HG03139 (cell line): ENCODE results near the gene TP63.

Experiments
- ATAC-seq: cut with Tn5 transposase; IDR thresholded peaks from one replicate; pipeline ENCODE4 v1.9.1; 2021; ENCODE audit not compliant: unreplicated experiment

Gene TP63

GRCh38 chr3:189680723-189681122 is 49.5 kb downstream of the TP63 start:
- ATAC-seq, result no peak

- ATAC-seq, result no peak
These were observed 52.5 kb downstream of the TP63 start for GRCh38 chr3:189683546-189684255.

DNA sequence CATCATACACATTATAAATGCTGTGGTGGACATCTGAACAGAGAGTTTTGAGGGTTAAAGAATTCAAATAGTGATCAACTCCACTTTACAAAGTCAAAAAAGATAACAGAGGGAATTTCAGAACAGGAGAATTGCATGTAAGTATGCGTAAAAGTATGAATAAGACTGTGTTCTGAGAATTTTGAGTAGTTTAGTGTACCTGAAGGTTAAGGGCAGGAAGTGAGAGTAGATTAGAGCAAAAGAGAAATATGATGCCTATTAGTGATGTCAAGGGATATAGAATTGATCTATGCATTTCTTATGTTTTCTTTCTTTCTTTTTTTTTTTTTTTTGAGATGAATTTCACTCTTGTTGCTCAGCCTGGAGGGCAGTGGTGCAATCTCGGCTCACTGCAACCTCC is 53.1 kb downstream of the TP63 start:
- no peak for ATAC-seq

GRCh38 chr3:189685291-189685690 is 54.1 kb downstream of the TP63 start:
- ATAC-seq, result no peak

DNA sequence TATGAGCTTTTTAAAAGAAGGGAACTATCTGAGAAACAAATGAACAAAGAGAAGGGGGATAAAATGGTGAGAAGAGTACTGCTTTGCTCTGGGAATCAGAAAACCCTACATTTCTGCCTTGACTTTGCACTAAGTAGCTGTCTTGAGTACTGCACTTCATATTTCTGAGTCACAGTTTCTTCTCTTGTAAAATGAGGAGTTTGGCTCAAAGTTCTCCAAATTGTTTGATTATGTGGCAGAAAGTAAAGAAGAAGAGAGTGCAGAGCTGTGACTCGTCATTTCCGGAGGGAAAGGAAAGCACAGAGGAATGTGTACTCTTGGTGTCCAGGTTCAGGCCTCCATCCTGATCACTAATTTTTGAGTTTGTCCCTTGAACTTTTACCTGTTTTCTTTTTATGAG is 54.7 kb downstream of the TP63 start:
- no peak for ATAC-seq

- ATAC-seq, result no peak
These were observed 56.3 kb downstream of the TP63 start for GRCh38 chr3:189687475-189687874.

DNA sequence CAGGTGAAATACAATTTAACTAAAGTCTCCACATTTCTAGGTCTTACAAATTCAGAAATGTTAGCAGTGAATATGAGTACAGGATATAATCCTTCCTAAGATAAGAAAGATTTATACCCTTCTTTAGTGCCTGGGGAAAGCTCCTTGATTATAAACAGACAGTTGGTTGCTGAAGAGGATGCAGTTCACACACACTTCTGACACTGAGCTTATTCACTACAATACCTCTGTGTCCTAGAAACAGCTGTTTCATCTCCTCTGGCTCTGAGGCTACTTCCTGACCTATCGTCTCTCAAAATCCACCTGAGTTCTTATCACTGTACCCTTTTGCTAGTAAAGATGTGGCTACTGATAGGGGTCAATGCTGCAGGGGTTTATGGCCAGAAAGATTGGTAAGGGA is 57.1 kb downstream of the TP63 start:
- no peak for ATAC-seq

DNA sequence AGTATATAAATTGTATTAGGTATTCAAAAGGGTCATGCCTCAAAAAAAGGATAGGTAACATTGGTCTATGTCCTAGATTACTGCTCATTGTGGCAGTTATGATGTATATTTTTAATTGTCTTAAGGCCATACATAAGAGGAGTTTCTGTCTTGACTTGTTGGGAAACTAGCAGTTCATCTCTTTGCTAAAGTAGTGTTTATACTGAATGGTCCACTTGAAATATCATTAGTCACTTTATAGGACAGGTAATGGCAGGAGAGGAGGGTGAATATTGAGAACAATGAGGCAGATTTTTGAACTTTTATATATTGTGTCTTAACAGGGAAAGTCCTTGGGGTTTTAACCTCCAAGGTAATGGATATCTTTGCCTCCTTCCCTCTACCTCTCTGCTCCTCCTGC is 58.4 kb downstream of the TP63 start:
- no peak for ATAC-seq

DNA sequence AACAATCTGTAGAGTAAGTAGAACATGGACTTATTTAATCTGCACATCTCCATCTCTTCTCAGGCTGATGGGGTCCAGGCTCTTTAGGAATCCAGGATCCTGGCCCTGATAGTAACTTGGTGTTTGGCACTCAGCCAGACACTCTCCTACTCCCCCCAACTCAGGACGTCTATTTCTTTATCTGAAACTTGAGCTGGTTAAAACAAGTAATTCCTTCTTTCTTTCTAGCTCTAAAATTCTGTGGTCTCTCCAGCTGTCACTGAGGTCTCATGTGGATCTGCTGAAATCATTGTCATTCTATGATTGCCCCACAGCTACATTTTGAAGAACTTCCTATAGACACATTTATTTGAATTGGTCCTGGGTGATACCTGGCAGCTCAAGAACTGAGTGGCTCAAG is 59.0 kb downstream of the TP63 start:
- no peak for ATAC-seq

DNA sequence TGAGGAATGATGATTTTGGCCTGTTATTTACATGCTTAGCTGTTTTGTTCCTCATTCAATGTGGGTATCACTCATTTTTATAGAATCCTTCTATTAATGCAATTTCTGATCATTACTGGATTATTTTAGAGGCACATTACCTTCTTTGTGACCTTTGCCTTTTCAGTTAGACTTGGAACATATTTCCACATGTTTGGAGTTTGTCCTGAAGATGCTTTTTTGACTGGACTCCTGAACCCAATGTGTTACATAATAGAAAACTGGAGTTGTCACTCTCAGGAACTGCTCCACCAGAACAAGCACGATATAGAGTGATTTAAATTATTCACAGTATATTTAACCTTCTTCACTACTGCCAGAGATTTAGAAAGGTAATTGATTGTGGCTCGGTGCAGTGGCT is 59.5 kb downstream of the TP63 start:
- no peak for ATAC-seq

DNA sequence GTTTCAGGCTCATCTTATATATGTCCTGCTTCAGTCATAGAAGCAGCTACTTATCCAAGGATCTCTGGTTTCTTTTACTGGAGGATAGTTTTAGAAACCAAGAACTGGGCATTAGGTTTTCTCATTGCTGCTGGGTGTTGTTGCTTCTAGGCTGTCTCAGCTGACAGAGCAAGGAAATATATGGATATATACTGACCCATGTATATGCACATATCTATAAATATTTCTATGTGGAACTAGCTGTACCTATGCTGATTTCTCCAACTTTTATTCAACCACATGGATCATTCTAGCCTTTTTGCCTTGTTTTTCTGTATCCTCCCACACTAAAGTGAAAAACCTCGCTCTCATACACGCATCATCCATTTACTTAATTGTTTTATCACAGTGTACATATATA is 64.2 kb downstream of the TP63 start:
- ATAC-seq, result no peak

DNA sequence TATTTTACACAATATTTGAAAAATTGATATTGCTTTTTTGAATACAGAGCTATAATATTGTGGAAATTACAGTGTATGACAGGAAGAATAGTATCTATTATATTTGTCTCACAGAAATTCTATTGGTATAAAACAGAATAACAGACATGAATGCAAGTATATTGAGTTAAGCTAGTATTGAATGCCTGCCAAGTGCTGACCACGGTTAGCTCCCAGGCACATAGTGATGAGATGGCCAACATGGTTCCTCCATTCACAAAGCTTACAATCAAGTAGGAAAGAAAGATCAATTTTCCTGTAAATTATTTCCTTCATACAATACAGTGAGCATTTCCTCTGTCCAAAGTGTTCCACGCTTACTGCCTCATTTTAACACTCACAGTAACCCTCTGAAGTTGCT is 67.6 kb downstream of the TP63 start:
- ATAC-seq, result no peak

DNA sequence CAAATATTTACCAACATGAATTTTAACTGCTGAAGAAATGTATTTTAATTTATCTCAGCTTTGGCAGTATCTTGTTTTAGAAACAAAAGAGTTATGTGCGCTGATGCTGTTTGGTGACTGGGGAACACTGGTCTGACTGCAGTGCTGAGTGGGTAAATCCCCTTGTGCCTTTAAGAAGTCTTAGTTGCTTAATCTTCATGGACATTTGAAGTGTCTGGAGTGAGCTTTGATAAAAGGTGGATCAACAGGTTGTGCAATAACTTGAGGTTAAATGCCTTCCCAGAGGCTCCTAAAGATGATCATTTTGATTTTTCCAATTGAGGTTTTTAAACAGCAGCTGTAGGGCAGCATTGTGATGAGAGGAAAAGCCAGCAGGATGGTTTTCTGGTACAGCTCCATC is 68.7 kb downstream of the TP63 start:
- no peak for ATAC-seq

DNA sequence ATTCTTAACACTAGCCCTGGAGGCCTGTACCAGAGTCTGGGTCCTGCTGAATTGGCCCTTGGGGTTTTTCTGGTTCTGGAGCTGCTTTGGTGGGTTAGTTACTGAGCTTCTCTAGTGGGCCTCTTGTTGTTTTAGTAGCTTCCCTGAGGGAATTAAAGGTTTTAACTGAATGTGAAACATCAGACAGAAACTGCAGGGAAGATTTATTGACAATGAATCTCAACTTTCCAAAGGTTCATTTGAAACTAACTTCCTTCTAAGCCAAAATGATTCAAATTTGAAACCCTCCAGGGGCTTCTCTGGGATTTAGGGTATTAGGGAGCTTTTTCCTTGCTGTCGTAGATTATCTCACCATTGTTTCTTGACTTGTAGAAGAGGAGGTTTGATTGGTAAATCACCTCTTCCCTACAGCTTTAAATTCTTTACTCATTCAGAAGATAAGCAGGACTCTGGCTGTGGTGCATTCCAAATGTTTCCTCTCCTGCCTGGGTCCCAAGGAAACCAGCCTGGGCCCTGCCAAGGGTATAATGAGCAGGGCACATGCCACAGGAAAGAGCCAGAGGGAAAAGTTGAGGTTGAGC is 71.0 kb downstream of the TP63 start:
- no peak for ATAC-seq

DNA sequence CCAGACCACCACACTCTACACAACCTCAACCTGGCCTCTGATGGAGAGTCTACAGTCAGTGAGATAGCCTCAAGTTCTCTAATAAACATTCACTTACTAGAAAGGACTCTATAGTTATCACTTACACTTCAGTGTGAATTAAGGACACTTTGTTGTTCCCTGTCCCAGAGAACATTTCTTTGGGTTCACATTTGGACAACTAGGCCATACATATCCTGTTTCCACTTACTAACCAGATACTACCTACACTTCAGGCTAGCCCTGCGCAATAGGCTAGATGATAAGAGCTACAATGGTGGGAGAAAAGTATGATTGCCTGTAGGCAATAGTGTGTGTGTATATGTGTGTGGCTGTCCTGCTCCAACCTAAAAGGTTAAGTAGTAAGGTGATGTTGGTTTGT is 72.7 kb downstream of the TP63 start:
- ATAC-seq, result no peak

DNA sequence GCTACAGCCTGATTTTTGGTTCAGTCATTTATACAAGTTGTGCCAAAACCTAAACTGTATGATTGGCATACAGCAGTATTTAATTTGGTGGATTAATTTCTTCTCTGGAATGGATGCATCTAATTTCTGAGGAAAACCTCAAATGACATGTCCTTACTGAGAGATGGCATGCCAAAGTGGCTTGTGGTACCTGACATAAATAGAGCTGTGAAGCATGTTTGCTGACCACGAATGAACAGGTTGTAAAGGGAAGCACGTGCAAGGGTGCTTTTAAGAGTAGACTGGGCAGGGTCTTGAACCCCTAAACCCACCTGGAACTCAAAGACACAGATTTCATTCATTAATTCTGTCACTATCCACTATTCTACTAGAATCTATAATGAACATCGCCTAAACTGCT is 77.2 kb downstream of the TP63 start:
- no peak for ATAC-seq

- no peak for ATAC-seq
These were observed 79.6 kb downstream of the TP63 start for GRCh38 chr3:189710620-189711402.

DNA sequence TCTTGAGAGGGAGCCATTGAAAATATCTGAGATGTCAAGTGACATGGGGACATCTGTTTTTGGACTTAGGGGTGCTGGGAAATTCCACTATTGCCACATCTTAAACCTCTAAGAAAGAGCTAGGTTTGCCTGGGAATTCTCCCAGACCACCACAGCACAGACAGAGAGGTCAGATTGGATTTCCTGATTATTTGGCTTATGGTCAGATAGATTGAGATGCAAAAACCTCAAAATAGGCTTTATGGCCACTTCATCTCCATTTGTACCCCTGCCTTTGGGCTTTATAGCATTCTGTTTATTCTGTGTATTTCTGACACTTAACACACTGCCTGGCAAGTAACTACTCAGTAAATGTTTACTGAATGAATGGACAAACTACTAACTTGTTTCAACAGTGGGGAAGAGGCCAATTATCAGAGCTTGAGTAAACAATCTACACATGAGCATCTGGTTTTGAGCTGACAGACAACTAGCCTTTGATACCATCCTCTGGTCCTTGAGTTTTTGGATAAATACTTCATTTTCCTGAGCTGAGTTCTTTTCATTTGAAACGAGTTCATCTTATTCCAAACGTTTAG is 81.8 kb downstream of the TP63 start:
- ATAC-seq, result no peak

DNA sequence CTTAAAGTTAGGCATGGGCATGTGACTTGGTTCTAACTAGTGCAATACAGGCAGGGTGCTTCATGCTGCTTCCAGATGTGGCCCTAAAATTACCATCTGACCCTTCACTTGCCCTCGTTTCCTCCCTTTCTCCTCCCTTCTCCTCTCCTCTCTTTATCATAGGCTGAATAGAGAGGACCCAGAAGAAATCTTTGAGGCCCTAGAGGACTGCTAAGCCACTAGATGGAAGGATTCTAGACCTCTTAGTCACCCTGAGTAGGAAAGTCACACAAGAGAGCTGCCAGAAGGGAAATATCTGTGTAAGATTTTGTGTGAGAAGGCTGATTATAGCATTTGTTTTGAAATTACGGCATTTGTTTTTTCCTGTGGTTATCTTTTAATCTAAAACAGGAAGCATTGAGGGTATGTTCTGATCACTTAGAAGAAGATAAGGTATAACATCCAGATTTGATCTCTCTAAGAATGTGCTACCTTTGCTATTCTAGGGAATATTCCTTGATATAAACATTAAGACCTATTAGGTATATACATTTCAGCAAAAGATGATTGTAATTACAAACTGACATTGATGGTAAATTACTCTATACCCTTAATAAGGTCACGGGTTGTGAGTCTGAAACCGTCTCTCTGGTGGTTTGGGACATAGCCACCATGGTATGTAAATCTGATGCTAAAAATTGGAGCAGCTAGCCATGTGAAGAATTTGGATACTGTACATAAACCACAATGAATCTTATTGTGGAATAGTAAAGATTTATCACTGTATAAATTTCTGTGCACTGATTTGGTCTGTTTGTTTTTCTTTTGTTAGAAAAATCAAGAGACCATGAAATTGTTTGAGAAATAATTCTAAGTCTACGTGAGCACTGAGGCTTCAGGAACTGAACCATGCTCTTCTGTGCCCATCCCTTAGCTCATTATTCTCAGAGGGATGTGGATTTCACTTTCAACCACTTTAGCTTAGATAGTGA is 84.1 kb downstream of the TP63 start:
- ATAC-seq, result no peak

DNA sequence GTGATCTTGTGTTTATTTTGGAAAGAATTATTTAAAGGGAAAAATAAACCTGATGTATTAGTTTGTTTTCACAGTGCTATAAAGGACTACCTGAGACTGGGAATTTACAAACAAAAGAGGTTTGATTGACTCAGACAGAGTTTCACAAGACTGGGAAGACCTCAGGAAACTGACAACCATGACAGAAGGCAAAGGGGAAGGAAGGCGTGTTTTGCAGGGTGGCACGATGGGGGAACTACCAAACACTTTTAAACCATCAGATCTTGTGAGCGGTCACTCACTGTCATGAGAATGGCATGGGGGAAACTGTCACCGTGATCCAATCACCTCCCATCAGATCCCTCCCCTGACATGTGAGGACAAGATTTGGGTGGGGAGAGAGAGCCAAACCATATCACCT is 87.0 kb downstream of the TP63 start:
- ATAC-seq, result no peak
